Osteocyte (in vitro differentiated cells): Measurements from ENCODE around the gene GLIS1. TPM values are rescaled to one million over a fixed set of nuclear protein-coding genes. Genes with fewer than 3 reads are reported as not detected.

Experiments used
- DNase-seq: peaks from one replicate; pipeline ENCODE4 v3.0.0; 2021; ENCODE audit warnings: mixed read lengths; ENCODE audit not compliant: unreplicated experiment; ENCODE audit errors: extremely low spot score
- H3K27ac Mint-ChIP-seq: one replicate; pipeline ENCODE4 v1.8.0; 2021; ENCODE audit warnings: mild to moderate bottlenecking, mixed read lengths; ENCODE audit not compliant: unreplicated experiment
- H3K27me3 Mint-ChIP-seq: one replicate; pipeline ENCODE4 v1.8.0; 2021; ENCODE audit warnings: mixed read lengths; ENCODE audit not compliant: unreplicated experiment
- H3K36me3 Mint-ChIP-seq: one replicate; pipeline ENCODE4 v1.8.0; 2021; ENCODE audit warnings: mixed read lengths; ENCODE audit not compliant: unreplicated experiment
- H3K4me1 Mint-ChIP-seq: one replicate; pipeline ENCODE4 v1.8.0; 2021; ENCODE audit warnings: mixed read lengths; ENCODE audit not compliant: unreplicated experiment
- H3K4me3 Mint-ChIP-seq: one replicate; pipeline ENCODE4 v1.8.0; 2021; ENCODE audit warnings: mild to moderate bottlenecking, moderate library complexity, mixed read lengths; ENCODE audit not compliant: unreplicated experiment
- H3K9me3 Mint-ChIP-seq: one replicate; pipeline ENCODE4 v1.8.0; 2021; ENCODE audit warnings: mixed read lengths; ENCODE audit not compliant: unreplicated experiment
- total RNA-seq: library from RNA; stranded (reverse); gene quantifications from 2 replicates; pipeline ENCODE4 v1.2.1, GENCODE V29; 2021
- TF ChIP-seq, protein P1 (sequence below): fragments of 200-600 bp; sonication (generic); IDR thresholded peaks from 2 replicates; pipeline ENCODE4 v1.5.0; 2021; ENCODE audit warnings: antibody characterized with exemption, mild to moderate bottlenecking, moderate library complexity

GLIS1 gene
- total RNA-seq, 1 donor from 2014 or later, result 38.3 TPM

DNA sequence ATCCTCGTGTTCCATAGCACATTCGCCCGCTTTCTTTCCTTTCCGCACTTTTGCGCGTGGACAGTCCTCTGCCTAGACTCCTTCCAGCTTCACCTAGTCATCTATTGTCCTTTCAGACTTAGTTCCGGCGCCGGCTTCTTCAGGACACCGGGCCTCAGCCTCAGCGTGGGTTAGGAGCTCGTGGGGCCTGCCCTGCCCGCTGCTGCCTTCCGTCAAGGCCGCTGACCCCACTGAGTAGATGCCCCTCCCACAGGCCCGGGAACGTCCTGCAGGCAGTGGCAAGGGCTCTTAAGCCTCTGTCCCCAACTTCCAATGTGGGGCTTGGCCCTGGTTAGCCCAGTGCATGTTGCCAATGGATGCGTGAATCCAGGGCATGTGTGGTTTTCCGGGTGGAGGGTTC lies 268.4 kb downstream of the GLIS1 start:
- Mint-ChIP-seq H3K9me3 (no peaks in the 10 kb centered on the region), H3K27ac (no peak overlapping the region), H3K4me1 (peaks cover 3% of the 10 kb centered on the region), H3K4me3 (no peak overlapping the region), H3K27me3 (no peaks in the 10 kb centered on the region), H3K36me3 (no peaks in the 10 kb centered on the region)
- TF ChIP-seq, protein P1, sequence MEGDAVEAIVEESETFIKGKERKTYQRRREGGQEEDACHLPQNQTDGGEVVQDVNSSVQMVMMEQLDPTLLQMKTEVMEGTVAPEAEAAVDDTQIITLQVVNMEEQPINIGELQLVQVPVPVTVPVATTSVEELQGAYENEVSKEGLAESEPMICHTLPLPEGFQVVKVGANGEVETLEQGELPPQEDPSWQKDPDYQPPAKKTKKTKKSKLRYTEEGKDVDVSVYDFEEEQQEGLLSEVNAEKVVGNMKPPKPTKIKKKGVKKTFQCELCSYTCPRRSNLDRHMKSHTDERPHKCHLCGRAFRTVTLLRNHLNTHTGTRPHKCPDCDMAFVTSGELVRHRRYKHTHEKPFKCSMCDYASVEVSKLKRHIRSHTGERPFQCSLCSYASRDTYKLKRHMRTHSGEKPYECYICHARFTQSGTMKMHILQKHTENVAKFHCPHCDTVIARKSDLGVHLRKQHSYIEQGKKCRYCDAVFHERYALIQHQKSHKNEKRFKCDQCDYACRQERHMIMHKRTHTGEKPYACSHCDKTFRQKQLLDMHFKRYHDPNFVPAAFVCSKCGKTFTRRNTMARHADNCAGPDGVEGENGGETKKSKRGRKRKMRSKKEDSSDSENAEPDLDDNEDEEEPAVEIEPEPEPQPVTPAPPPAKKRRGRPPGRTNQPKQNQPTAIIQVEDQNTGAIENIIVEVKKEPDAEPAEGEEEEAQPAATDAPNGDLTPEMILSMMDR, result no peak
- DNase-seq, result no peak

DNA sequence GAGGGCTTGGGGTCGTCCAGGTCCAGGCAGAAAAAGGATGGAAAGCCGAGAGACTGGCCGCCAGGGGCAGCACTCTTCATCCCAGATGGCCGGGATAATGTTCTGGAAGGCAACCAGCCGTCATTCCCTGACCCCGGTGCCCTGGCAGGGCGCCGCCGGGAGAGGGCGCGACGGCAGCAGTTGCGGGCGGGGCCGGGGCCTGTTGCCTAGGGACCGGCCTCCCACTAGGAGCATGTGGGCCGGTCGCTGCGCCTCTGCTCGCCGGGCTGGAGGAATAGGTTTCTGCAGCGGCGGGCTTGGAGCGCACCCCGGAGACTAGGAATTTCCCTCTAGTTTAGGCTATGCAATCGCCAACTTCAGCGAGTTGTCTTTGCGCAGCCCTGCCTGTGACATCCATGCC lies 268.8 kb downstream of the GLIS1 start:
- DNase-seq, result peak; percentile 88
- H3K9me3 Mint-ChIP-seq, result no peaks in the 10 kb centered on the region
- no peaks in the 10 kb centered on the region for H3K27me3 Mint-ChIP-seq
- TF ChIP-seq, protein P1, result peak; percentile 67
- no peak overlapping the region for H3K27ac Mint-ChIP-seq
- H3K36me3 Mint-ChIP-seq, result no peaks in the 10 kb centered on the region
- H3K4me1 Mint-ChIP-seq, result peaks cover 3% of the 10 kb centered on the region
- H3K4me3 Mint-ChIP-seq, result no peak overlapping the region

DNA sequence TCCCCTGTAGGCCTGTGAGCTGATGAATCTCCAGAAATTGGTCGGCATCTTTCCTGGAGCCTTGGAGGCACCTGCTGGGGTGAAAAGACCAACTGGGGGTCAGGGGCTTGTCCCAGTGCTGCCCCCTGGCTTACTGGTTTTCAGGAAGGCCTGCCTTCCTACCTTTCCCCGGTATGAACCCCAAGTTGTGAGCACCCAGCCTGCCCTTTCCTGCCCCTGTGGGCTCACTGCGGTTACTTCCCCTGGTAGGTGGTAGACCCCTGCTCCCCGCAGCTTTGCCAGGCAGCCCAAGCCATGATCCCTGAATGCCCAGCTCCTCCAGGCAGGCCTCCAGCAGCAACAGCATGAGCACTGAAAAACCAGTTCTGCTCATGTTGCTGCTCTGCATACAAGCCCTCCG lies 269.6 kb downstream of the GLIS1 start:
- peaks cover 3% of the 10 kb centered on the region for H3K4me1 Mint-ChIP-seq
- DNase-seq, result no peak
- no peak overlapping the region for H3K4me3 Mint-ChIP-seq
- no peaks in the 10 kb centered on the region for H3K9me3 Mint-ChIP-seq
- TF ChIP-seq, protein P1, result no peak
- no peaks in the 10 kb centered on the region for H3K27me3 Mint-ChIP-seq
- no peak overlapping the region for H3K27ac Mint-ChIP-seq
- no peaks in the 10 kb centered on the region for H3K36me3 Mint-ChIP-seq

DNA sequence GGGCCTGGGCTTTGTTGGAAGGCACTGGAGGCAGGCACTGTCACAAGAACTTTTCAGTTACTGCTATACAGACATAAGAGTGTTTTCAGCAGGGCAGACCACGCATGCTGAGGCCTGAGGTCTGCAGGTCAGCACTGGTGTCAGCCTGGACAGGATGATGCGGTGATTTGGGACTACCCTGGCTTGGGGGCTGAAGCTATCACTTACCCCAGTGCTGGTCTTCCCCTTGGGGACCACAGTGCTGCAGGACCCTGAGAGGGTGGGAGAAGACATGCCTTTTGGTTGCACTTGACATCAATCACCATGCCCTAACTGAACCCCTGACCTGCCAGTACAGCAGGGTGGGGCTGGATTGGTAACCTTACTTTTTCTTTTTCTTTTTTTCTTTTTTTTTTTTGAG lies 270.6 kb downstream of the GLIS1 start:
- H3K27ac Mint-ChIP-seq, result no peak overlapping the region
- no peaks in the 10 kb centered on the region for H3K36me3 Mint-ChIP-seq
- no peak overlapping the region for H3K4me3 Mint-ChIP-seq
- no peaks in the 10 kb centered on the region for H3K27me3 Mint-ChIP-seq
- DNase-seq, result no peak
- TF ChIP-seq, protein P1, result no peak
- H3K4me1 Mint-ChIP-seq, result peaks cover 3% of the 10 kb centered on the region
- no peaks in the 10 kb centered on the region for H3K9me3 Mint-ChIP-seq

DNA sequence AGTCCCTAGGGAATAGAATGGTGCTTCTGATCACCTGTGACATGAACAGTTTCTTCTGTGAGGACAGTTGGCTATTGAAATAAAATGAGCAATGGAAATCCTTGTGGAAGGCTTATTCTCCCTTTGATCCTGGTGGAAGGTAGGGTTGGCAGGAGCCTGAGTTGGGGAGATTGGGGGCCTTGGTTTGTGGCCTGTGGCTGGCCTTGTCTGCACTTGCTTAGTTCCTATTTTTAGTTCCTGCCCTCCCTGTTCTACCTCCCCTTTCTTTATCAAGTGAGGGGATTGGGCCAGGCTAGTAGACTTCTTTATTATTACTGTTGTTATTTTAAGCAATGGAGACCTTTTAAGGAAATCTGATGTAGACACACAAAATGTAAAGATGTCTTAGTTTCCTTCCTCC lies 271.6 kb downstream of the GLIS1 start:
- Mint-ChIP-seq H3K4me3 (no peak overlapping the region), H3K4me1 (peaks cover 3% of the 10 kb centered on the region), H3K27ac (no peak overlapping the region), H3K27me3 (no peaks in the 10 kb centered on the region), H3K9me3 (no peaks in the 10 kb centered on the region), H3K36me3 (no peaks in the 10 kb centered on the region)
- no peak for DNase-seq
- TF ChIP-seq, protein P1, result no peak
